ENCODE results near the gene NCOA7. TPM values are rescaled to one million over a fixed set of nuclear protein-coding genes. Genes with fewer than 3 reads are reported as not detected.

Gene NCOA7
- total RNA-seq, 1 experiment from 2014 or later, result 14.4 TPM

- no peak overlapping the region for H3K27ac Mint-ChIP-seq
- no peak overlapping the region for H3K4me3 Mint-ChIP-seq
- no peaks in the 10 kb centered on the region for H3K36me3 Mint-ChIP-seq
- H3K4me1 Mint-ChIP-seq, result no peaks in the 10 kb centered on the region
- POLR2A ChIA-PET, result interaction anchor here (0.8 kb wide), 1 partner anchor 141 kb away, joined by 3 read pairs; the partner anchor contains the start of gene NCOA7
- ATAC-seq (no peak), DNase-seq (ENCODE audit: low spot score) (no peak)
- peaks cover 4% of the 10 kb centered on the region; the same call in 1 of the 2 replicates for H3K9me3 Mint-ChIP-seq
- H3K27me3 Mint-ChIP-seq (ENCODE audit: low read depth), result peaks cover 4% of the 10 kb centered on the region
- no peak for TF ChIP-seq E2F4 (CRISPR knock-in tag; IDR thresholded peaks at IDR 0.05; ENCODE audit: borderline replicate concordance, low read depth)
- no peak for TF ChIP-seq IRF1 (CRISPR knock-in tag; IDR thresholded peaks at IDR 0.05)
- no peak for TF ChIP-seq GRHL2 (CRISPR knock-in tag; IDR thresholded peaks at IDR 0.05; ENCODE audit: insufficient replicate concordance, severe bottlenecking)
- TF ChIP-seq AR (CRISPR knock-in tag; IDR thresholded peaks at IDR 0.05), result no peak
- TF ChIP-seq CREB1 (CRISPR knock-in tag; IDR thresholded peaks at IDR 0.05), result no peak
- no peak for TF ChIP-seq ESRRA (CRISPR knock-in tag; IDR thresholded peaks at IDR 0.05; ENCODE audit: borderline replicate concordance)
- no peak for TF ChIP-seq ZNF396 (CRISPR knock-in tag; IDR thresholded peaks at IDR 0.05; ENCODE audit: borderline replicate concordance)
- no peak for TF ChIP-seq TEAD4 (CRISPR knock-in tag; IDR thresholded peaks at IDR 0.05)
- TF ChIP-seq ETV6 (CRISPR knock-in tag; IDR thresholded peaks at IDR 0.05), result no peak
- no peak for TF ChIP-seq ATF3 (CRISPR knock-in tag; conservative IDR thresholded peaks at IDR 0.05)
- no peak for TF ChIP-seq GABPB1 (CRISPR knock-in tag; IDR thresholded peaks at IDR 0.05)
- TF ChIP-seq JAZF1 (CRISPR knock-in tag; IDR thresholded peaks at IDR 0.05), result no peak
- CTCF ChIA-PET, result interaction anchor here (0.7 to 1.6 kb wide), 4 partner anchors 24 to 43 kb away, joined by 3 to 5 read pairs (median 4); partner anchors contain the start of gene HINT3
These were observed 141.1 kb downstream of the NCOA7 start for GRCh38 chr6:125931733-125932450.

GRCh38 chr6:125932451-125932795 lies 141.7 kb downstream of the NCOA7 start:
- H3K4me3 Mint-ChIP-seq, result no peak overlapping the region
- H3K36me3 Mint-ChIP-seq, result no peaks in the 10 kb centered on the region
- POLR2A ChIA-PET, result interaction anchor here (0.8 kb wide), 1 partner anchor 142 kb away, joined by 3 read pairs; the partner anchor contains the start of gene NCOA7
- CTCF ChIA-PET, result interaction anchor here (0.7 to 1.6 kb wide), 4 partner anchors 24 to 43 kb away, joined by 3 to 5 read pairs (median 4); partner anchors contain the start of gene HINT3
- no peaks in the 10 kb centered on the region for H3K4me1 Mint-ChIP-seq
- H3K27ac Mint-ChIP-seq, result no peak overlapping the region
- H3K9me3 Mint-ChIP-seq, result peaks cover 4% of the 10 kb centered on the region; the same call in 1 of the 2 replicates
- peaks cover 4% of the 10 kb centered on the region for H3K27me3 Mint-ChIP-seq (ENCODE audit: low read depth)
- ATAC-seq (no peak), DNase-seq (ENCODE audit: low spot score) (no peak)
- TF ChIP-seq KAT7 (CRISPR knock-in tag; IDR thresholded peaks at IDR 0.05; ENCODE audit: borderline replicate concordance) (no peak), NFATC4 (CRISPR knock-in tag; IDR thresholded peaks at IDR 0.05) (no peak), ZNF121 (CRISPR knock-in tag; IDR thresholded peaks at IDR 0.05) (no peak), NFYB (CRISPR knock-in tag; conservative IDR thresholded peaks at IDR 0.05; ENCODE audit: low read depth) (no peak), NR2C2 (CRISPR knock-in tag; IDR thresholded peaks at IDR 0.05) (no peak), ARID4B (CRISPR knock-in tag; IDR thresholded peaks at IDR 0.05; ENCODE audit: borderline replicate concordance) (no peak), ZBTB21 (CRISPR knock-in tag; IDR thresholded peaks at IDR 0.05; ENCODE audit: borderline replicate concordance) (no peak), CREB1 (CRISPR knock-in tag; IDR thresholded peaks at IDR 0.05) (no peak), TEAD1 (CRISPR knock-in tag; IDR thresholded peaks at IDR 0.05) (no peak), ZNF232 (CRISPR knock-in tag; IDR thresholded peaks at IDR 0.05) (no peak), FOXP1 (CRISPR knock-in tag; IDR thresholded peaks at IDR 0.05; ENCODE audit: borderline replicate concordance) (no peak), FOXK1 (CRISPR knock-in tag; IDR thresholded peaks at IDR 0.05) (no peak), USF2 (CRISPR knock-in tag; IDR thresholded peaks at IDR 0.05) (no peak)
